Activated CD8-positive, alpha-beta memory T cell treated with anti-CD3 and anti-CD28 coated beads, Interleukin-2, amount 50 U/mL, for 24 hours (primary cell): ENCODE results near the gene DNAJC2.
"Not testable (repeated sequence)": the region's sequence is repeated elsewhere in the genome, so short reads cannot be mapped to it uniquely, and the experiment has no call there.

ENCODE experiments used
- DNase-seq: peaks from one replicate; pipeline ENCODE4 v3.0.0-alpha.2; 2020; ENCODE audit errors: extremely low read depth

The DNAJC2 gene

DNA sequence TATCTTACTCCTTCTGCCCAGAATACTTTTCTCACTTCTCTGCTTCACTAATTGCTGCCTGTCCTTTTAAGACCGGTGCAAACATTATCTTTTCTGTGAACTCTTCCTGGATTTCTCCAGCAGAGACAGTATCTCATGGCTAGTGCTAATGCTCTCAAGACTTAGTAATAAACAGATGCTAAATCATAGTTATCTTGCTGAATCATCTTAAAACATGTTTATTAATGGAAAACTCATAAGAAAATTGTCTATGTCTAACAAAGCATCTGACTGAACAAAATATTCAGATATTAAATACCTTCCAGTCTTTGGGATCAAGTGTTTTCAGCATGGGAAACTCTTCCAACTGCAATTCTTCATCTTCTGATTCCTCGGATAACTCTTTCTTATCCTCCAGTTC is 3.1 kb downstream of the DNAJC2 start:
- no peak for DNase-seq

DNA sequence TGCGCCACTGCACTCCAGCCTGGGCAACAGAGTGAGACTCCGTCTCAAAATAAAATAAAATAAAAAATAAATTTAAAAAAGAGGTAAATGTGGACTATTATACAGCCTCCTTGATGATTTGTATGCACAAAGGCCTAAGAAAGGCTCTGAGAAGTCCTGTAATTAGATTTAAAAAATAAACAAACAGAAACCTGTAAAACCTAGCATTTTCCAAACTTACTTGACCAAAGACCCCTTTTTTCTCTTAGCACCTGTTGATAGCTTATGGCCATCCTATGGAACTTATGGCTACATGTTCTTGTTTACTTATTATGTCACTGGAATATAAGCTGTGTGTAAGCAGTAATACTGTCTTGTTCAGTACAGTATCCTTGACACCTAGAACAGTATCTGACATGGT is 5.7 kb downstream of the DNAJC2 start:
- DNase-seq: no peak

DNA sequence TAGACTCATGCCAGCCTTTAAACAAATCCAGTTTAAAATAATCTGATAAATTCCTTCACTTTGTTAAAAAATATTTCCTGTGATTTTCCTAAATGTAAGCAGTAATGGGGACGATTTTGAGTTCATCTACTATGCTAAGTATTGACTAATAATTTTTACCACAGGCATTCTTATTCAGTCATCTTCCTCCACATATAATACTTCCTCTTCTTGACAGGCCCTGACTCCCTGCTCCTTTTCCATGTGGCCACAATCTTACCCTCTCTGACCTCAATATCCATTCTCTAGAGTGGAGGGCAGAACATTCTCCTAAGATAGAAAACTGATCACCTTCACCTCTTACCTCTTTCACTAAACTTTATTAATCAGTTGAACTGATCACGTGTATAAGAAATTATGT is 7.8 kb downstream of the DNAJC2 start:
- DNase-seq: no peak

DNA sequence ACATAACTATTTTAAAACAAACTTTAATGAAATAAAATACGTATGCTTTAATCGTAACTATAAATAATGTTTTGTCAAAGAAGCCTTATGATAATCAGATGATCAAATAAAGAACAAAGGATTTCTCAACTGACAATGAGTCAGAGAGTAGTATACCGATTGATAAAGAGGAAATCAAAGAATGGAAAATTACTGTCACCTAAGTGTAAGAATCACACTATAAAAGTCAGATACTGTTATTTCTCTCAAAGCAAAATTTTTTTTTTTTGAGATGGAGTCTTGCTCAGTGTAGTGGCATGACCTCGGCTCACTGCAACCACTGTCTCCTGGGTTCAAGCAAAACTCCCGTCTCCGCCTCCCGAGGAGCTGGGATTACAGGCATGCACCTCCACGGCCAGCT is 18.8 kb downstream of the DNAJC2 start:
- DNase-seq: no peak

DNA sequence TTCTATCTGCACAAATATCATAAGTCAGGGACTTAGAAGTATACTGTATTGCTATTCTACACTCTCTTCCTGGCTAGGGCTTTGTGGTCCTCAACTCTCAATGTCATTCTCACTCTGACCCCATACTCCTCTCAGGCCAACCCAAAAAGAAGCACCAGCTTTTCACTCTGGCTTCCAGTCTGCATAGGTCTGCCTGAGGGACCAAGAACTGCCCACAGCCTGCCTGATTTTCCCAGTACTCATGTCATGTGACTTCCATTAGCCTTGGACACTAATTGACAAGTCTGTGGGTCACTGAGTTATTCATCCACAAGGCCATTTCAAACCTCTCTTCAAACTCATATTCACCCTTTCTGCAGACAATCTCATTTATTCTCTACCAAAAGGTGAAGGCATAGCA is 27.6 kb downstream of the DNAJC2 start:
- no peak for DNase-seq

DNA sequence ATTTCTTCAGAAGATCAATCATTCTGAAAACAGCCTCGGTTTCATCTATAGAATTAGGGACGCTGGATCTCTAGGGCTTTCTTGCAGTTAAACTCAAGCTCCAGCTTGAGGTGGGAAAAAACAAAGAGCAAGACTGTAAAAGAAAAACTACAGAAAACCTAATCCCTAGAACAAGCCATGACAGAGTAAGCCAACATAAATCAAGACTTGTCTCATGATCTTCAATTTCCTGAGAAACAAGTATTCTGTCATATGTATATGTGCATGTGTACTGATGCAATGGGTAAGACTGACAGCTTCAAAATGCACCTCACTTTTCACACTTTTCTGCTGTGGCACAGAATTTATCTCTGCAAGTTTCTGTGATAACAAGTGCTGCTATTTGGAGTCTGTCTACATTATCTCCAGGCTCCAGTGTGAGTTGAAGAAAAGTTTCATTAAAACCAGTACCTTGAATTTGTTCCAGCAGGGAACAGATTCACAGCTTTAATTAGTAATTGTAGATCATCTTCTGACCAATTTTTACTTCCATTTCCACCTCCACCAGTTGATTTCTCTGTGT is 28.1 kb downstream of the DNAJC2 start:
- no peak for DNase-seq

DNA sequence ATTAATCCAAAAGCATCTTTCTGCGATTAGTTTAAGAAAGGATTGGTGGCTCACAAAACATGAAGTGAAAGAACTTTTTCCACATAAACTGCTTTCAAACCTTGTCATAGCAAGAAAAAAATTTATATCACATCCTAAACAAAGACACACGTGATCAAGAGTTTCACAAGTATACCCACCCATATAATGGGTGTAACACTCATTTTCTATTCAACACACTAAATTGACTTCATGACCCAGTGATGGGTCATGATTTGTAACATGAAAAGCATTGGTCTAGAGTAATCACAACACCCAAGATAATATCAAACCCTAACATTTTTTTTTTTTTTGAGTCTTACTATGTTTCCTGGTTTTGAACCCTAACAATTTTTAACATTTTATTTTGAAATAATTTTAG is 29.7 kb downstream of the DNAJC2 start:
- no peak for DNase-seq

DNA sequence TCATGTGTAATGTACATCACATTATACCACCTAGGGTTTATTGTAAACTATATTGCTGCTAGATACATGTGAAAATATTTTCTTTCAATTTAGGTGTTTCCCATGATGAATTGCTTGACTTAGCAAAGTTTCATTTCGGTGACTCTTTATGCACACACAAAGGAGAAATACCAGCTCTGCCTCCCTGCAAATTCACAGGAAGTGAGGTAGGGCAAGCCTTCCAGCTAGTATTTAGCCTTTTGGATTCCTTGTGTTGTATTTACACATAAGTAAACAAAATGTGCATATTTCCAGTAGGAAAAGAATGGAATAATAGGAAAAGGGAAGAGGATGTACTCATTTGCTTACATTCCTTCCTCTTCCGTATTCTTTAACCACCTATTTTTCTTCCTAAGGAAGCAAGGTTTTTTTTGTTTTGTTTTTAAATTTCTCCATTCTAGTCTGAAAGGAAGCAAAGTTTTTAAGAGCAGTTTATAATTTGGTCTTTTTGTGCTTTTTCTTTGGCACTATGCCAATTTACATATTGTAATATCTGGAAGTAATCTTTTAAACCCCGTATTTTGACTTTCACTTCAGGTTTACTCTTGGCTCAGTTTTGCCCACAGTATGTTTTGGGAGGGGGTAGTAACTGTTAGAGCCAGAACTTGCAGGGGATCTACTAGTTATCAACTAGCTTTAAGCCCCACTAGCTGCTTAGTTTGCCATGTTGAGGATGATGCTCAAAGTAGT is 36.9 kb downstream of the DNAJC2 start:
- no peak for DNase-seq

DNA sequence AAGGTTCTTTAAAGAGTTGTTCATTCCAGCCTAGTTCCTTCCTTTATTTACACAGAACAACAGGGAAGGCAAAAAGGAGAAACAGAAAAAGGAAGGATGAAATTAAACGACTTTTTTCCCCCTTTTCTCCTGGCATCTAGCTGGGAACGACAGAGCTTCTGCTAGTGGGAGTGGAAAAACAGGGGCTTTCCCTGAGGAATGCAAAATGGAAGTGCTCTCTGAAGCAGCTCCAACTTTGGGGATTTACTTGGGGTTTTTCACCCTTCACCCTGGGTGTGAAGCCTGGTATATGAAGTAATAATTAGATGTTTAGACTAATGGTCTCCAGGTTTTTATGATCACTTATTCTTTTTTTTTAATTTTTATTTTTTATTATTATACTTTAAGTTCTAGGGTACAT is 43.1 kb downstream of the DNAJC2 start:
- DNase-seq: no peak

DNA sequence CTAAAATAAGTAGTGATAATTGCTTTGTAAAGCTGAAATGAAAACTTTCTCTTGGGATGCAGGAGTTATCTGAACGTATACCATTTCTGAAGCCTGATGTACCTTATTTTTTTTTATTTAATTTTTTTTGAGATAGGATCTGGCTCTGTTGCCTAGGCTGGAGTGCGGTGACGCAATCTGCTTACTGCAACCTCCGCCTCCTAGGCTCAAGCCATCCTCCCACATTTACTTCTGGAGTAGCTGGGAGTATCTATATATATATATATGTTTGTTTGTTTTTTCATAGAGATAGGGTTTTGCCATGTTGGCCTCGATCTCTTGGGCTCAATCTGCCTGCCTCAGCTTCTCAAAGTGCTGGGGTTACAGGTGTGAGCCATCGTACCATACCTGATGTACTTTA is 44.9 kb downstream of the DNAJC2 start:
- DNase-seq: no peak

DNA sequence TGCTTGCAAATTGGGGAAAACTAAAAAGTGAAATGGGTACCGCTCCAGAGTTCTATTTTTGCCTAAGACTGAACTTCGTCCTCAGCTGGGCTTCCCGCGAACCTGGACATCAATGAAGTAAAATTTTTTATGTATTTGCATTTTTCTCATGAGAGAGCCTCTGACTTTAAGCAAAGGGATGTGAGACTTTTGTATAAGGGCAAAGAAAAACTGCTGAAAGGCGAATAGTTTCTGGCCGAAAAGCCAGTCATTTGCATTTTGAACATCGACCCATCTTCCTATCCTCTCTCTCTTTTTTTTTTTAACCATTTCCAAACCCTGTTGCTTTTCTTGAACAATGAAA is 46.8 kb downstream of the DNAJC2 start:
- DNase-seq: no peak

DNA sequence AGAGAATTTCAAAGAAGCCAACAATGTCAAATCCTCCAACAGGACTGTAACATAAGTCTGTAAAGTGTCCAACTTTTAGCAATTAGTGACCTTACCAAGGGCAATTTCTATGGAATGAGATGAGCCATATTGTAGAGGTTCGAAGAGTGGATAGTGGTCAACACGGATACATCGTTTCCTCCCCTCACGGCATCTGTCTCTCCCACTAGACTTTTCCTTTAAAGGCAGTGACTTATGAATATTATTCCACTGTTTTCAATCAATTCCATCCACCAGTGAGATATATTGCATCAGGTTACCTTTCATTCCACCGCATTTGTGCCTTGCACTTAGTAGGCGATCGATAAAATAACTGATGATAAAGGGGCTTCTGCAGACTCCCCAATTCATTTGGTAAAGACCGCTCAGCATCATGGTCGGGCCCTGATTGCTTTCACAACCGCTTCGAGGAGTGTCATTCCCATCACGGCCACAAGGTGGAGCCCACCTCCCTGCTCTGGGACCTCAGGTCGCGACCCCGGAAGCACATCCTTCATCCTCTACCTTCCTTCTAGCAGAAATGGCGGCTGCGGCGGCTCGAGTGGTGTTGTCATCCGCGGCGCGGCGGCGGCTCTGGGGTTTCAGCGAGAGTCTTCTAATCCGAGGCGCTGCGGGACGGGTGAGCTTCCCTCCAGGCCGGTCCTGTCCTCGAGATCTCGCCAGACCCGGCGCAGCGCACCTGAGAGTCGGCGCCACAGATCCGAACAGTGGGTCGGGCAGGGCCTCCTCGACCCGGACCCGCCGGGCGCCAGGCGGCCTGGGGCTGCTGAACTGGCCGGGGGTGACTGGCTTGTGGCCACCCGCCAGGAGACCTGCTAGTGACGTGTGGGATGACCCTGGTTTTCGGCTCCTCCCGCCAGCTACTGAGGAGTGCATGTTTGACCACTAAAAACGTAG is 47.4 kb downstream of the DNAJC2 start, which contains the start of gene PMPCB:
Gene PMPCB (plus strand): TSS at position 535 of the 936 bp plus-strand sequence. CDS start 25 bp downstream, at position 560.
- peak; percentile 92 for DNase-seq

DNA sequence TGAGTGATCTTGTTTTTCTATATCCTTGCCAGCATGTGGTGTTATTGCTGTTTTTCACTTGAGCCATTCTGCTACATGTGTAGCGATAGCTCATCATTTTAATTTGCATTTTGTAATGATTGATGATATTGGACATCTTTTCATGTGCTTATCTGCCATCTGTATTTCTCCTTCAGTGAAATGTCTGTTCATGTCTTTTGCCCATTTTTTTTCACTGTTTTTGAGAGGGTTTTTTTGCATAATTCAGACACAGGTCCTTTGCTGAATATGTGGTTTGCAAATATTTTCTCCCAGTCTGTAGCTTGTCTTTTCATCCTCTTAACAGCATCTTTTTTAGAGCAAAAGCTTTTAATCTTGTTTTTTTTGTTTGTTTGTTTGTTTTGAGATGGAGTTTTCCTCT is 51.0 kb downstream of the DNAJC2 start:
- DNase-seq: no peak

DNA sequence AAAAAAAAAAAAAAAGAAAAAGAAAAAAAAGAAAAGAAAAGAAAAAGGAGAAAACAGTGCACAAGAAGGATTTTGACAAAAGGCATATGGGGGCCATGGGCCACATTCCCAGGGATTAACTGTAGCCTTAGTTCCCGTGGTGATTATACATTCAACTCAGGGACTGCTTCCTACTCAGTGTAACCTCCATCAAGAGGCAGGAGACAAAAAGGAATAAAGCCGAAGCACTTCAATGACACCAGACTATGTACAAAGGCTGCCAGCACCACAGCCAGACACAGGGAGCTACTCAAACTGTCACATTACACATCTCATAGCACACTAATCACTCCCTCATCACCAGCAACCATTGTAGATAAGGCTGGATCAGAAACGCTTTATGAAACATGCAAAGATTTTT is 52.4 kb downstream of the DNAJC2 start:
- no peak for DNase-seq

DNA sequence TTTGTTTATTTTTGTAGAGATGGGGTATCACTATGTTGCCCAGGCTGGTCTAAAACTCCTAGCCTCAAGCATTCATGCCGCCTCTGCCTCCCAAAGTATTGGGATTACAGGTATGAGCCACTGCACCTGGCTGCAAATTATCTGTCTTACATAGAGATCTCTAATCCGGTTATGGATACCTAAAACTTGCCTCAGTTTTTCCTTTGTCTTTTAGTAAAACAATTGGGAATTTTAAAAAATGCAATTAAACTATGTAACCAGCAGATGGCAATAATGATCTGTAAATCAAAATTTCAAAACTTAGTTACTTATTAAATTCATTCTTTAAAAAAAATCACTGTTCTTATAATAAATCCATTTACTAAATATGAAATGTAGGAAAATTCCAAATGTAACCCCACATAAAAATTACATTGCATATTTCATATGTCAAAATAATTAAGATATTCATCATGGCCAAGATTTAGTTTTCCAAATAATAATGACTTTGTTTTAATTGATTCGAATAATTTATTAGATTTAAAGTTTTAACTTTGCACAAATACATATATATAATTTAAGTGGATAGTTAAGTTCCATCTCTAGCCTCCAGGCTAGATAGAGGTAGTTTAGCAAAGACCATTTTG is 61.7 kb downstream of the DNAJC2 start:
- not testable (repeated sequence) for DNase-seq

DNA sequence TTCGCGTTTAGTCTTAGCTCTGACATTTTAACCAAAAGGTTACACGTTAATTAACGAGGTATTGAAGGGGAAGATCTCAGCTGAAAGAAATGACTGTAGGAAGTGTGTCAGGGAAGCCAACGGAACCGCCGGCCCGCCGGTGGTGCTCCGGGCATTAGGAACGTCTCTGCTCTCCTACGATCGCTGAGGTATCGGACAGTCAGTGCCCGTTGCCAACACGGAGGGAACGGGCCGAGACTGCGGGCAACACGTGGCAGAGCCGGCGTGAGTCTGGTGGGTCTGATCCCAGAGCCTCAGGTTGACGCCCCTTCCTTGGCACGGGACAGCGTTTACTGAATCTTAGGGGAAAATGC is 63.8 kb downstream of the DNAJC2 start:
- DNase-seq: not testable (repeated sequence)

DNA sequence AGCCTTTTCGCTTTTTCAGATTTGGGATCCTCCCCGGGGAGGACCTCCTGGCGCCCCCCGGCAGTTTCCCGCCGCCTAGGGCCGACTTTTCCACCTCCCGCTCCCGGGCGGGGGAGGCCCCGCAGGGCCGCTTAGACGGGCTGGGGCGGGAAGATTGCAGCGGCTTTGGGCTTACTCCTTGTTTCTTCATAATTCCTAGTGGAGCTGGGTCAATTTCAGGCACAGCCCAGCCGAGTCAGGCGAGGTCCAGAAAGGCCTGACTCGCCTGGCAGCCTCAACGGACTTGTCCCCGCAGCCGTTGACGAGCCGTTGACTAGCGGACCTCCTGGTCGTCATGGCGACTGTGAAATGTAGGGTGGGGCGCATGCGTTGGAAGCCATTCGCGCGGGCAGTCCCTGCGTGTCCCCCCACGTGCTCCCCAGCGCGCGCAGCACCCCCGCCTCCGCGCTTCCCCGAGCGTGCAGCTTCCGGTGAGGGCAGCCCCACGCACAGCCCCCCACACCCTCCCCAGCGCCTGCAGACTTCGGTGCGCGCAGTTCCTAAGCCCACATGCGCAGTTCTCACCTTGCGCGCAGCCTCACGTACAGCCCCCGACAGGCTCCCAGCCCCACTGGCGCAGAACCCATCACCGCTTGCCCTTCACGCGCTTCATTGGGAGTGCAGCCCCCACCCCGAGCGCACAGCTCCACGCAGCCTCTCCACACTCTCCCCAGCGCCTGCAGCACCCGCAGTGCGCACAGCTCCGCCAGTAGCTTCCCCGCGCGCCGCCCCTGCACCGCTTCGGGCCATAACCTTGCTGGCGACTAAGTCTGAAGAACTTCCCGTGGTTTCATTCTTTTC is 64.4 kb downstream of the DNAJC2 start:
- peak; percentile 80 for DNase-seq

DNA sequence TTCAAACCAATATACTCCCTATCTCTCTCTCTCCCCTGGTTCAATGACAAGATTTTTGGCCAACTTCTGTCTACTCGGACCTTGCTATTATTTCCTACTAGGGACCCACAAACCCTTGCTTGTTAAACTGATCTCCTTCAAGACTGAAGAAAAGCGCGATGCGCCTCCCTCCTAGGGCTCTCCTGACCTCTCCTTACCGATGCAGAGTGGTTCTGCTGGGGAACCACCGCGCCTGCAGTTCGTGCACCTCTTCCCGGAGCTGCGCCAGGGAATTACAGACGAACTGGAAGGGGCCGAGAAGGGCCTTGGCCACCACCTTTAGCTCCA is 65.0 kb downstream of the DNAJC2 start:
- DNase-seq: not testable (repeated sequence)

DNA sequence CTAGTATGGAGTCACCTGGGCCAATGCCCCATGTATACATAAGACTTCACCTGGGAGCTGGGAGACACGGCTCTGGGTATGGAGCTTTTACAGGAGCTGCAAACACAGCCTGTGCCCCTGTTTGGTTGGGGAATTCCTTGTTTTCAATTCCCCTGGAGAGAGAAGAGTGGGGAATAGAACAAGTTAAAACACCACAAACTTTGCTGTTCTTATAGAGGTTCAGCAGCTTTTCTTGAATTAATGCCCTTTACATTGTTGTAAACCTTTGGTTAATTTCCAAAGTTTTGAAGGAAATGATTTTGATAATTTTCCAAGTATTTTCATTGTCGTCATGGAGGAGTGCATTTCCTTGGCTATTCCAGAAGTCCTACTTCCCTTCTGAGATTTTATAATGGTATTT is 66.4 kb downstream of the DNAJC2 start:
- not testable (repeated sequence) for DNase-seq

DNA sequence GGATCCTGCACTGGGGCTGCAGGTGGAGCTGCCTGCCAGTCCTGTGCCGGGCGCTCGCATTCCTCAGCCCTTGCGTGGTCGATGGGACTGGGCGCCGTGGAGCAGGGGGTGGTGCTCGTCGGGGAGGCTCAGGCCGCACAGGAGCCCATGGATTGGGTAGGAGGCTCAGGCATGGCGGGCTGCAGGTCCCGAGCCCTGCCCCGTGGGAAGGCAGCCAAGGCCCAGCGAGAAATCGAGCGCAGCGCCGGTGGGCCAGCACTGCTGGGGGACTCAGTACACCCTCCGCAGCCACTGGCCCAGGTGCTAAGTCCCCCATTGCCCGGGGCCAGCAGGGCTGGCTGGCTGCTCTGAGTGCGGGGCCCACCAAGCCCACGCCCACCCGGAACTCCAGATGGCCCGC is 69.7 kb downstream of the DNAJC2 start:
- not testable (repeated sequence) for DNase-seq

DNA sequence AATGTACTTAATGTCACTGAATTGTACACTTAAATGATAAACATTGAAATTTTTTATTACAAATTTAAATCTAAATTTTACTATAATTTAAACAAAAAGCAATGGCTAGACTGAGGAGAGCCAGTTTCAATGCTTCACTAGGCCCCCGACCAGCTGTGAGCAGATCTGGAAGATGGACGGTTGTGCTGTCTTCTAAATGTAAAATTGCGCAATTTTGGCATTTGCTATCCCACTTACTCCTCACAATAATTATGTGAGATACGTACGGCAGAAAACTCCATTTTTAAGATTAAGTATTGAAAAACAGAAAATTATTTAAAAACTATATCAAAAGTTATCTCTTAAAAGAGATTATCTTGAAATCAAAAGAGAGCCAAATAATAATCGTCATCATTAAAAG is 71.2 kb downstream of the DNAJC2 start:
- not testable (repeated sequence) for DNase-seq

DNA sequence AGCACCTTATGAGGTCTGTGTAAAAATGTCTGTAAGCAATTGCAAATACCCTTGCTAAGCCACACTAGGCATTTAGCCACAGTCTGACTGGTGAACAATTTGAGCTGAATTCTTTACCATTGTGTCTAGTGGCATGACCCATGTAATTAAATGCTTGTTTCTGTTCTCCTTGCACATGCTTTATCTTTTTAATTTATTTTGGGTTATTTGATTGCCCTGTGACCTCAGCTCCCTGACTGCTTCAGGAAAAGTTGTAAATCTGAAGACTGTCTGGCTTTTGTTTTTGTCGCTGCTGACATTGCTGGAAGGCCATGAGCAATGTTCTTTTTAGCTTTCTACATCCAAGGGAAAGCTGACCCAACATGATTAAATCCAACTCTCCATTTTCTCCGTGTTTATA is 78.3 kb downstream of the DNAJC2 start:
- not testable (repeated sequence) for DNase-seq
